ENCODE measurements around the gene C12orf42.
A peak's percentile ranks its signal among the peaks of the same experiment; 100 is the strongest.

C12orf42 gene

DNA sequence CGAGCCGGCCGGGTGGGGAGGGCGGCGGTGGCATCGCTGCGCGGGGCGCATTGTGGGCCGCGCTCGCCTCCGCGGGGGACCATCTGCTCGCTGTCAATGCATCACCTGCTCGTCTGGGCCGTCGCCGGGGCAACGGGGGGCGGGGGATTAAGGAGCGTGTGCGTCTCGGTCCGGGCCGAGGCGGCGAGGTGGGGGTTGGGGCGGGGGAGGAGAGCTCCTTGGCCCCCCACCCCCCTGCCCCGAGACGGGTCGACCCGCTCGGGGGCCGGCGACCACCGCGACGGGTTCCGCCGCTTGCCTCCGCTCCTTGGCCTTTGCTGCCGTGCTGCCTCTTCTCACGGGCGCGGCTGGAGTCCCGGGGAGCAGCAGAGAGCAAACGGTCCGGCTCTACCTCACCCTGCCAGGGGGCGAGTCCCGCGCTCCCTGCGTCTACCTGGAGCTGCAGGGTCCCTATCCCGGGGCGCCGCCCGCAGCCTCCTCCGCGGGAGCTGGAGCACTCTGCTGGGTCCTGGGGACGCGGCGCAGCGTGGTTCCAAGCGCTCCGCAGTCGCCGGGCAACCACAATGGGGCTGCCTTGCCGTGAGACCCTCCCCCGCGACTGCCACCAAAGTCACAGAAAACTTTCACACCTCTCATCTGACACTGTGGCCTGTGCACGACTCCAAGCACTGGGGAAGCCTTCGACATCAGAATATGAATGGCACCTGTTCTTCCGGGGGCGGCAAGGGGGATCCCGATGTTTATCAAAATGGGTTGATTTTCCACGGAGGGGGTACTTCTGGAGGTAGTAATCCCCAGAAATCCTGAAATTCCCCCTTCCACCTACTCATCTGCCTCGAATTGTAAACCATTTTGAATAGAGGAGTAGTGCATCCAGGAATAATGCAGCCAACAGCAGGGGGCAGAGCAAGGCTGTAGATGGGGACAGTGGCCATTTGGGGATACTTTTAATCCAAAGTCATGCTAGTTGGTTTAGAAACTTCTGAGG is at the start of gene C12orf42:
Gene C12orf42, minus strand, starts transcription at position 500 of the 988 bp plus-strand sequence. CDS start 17,542 bp downstream, outside the sequence.
- peak; percentile 52 for DNase-seq

DNA sequence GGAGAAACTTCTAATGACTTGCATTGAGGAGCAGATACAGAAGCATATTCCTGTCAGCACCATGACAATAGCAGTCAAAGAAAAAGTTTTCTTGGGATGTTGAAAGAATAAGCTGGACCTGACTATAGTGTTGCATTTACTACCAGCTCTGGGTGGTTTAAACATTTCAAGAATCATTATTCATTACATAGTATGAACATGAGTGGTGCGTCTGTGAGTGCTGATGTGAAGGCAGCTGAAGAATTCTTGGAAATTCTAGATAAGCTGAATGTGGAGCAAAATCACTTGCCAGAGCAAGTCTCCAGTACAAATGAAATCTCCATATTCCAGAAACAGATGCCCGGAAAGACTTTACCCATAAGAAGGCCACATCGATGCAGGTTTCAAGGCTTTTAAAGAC is 46.3 kb upstream of the C12orf42 start:
- DNase-seq, result no peak

DNA sequence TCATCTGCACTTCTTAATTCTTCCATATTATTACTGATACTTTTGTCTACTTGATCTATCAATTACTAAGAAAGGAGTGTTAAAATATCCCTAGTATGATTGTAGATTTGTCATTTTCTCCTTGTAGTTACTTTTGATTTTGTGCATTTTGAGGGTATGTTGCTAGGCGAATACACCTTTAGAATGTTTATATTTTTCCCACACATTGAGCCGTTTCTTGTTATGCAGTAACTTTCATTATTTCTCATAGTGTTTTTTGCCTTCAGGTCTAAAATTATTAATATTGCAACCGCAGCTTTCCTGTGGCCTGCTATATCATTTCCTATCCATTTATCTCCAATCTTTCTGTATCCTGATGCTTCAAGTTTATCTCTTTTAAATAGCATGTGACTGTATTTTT is 44.6 kb upstream of the C12orf42 start:
- peak; percentile 60 for DNase-seq

DNA sequence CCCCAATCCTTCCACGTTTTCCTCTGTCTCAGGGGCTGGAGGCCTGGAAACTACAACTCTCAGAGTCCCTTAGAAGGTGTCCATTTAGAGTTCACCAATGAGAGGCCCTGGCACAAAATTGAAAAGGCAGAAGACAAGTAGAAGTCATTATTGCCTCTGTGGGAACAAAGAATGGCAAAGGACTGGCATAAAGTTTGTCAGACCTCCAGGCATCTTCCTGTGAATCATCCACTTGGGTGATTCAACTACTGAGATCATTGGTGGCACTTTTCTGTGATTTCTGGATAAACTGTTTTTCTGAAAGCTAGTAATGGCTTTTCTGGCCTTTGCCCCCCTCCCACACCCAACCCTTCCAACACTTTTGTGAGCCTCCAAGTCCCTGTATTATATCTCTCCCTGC is 42.6 kb upstream of the C12orf42 start:
- peak; percentile 25 for DNase-seq

DNA sequence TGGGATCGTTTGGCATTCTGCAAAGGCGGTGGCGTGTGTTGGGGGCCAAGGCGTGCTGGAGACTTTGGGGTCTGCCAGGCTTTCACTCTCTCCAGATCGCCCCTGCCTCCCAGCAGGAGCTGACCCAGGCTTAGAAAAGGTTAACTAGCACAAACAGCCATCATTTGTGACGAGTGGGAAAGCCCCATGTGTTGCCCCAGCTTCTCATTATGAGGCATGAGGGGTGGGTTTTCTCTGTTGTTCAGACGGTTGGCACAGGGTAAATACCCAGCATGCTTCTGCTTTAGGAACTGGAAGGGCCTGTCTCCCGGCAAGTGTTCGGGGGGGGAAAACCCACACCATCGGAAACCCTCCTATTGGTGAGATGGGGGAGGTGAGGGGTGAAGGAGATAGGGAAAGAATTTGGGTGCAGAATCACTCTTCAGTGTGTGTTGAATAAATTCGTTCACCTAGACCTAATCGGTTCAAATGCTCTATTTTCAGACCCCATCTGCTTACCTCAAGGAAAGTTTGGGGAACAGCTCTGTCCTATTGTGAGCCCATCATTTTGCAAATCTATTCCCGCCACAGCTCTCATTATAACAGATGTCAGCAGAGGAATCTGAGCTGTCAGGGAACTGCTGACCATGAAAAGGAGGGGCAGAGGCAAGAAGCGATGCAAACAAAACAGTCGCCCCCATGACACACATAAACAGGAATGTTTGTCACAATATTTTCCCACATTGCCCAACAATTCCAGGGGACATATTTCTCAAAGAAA is 34.7 kb upstream of the C12orf42 start:
- DNase-seq, result peak; percentile 31

DNA sequence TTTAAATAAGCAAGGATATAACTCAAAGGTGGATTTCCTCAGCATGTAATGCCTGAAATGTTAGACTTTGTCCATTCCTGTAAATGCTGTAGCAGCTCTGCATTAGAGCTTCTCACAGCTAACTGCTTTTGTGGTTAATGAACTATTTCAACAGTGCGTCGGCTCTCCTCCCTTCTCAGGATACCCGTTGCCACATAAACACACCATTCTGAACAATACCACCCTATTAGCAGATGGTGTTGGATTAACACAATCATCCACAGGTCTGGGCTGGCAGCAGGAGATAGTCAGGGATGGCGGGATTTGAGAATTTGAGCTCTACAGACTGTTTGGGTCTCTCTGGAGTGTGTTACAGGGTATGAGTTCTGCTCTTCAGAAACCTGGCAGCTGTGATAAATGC is 33.5 kb upstream of the C12orf42 start:
- no peak for DNase-seq

DNA sequence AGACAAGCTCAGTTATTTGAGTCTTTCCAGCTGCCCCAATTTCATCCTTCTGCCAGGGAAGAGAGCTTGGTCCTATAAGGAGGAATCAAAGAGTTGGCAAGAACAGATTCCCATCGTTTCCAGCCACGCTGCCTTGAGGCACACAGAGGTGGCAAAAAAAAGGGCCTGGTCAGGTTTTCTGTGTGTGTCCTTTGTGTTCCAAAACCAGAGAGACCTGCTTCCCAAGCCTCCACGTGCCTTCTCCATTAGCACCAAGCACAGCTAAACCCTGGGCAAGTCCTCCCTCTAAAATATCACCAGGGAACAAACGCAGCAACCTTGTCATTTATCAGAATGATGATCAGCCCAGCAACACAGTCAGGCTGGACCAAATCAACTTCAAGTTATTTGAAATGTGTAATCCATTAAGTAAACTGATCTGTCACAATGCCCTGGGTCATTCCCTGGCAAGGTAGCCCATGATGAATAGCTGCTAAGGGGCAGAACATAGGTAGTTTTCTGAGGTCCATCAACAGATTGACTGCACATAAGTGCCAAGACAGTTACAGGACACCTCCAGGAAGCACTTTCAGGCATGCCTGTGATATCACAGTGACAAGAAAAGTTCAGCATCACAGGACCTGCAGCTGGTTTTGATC is 28.6 kb upstream of the C12orf42 start:
- no peak for DNase-seq

DNA sequence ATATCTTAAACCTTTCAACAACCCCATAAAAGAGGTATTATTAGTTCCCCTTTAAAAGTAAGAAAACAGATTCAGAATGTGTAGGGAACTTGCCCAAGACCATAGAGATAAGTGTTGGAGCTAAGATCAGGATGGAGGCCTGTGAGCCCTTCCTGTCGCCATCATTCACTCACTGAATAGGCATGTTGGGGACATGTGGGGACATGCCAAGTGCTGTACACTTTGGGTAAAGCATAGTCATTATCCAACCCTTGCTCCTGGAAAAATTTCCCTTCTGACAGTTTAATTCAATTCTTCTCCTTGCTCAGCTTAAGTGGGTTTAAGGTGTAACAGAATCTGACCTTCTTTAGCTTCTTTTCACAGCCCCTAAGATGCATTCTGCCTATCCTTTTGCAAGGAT is 28.0 kb upstream of the C12orf42 start:
- DNase-seq, result no peak

DNA sequence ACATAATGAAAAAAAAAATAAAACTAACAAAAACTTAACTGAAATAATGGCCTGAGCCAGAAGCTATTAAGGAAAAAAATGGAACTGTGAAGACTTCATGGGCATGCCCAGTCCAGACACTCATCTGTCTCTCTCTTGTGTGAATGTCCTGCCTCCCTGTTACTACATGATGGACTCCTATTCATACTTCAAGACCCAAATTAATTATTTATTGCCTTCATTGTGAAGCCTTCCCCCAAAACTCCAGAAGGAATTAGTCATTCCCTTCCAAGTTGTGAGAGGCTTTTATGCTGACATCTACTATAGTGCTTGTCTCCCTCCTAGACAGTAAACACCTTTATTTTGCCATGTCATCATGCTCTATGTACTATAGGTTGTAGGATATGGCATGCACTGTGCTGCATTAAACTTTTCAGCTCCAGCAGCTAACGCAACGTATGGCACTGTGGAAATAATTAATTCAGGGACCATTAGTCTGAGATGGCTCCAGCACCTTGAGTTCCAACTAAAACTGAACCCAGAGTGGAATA is 25.0 kb upstream of the C12orf42 start:
- DNase-seq, result no peak

DNA sequence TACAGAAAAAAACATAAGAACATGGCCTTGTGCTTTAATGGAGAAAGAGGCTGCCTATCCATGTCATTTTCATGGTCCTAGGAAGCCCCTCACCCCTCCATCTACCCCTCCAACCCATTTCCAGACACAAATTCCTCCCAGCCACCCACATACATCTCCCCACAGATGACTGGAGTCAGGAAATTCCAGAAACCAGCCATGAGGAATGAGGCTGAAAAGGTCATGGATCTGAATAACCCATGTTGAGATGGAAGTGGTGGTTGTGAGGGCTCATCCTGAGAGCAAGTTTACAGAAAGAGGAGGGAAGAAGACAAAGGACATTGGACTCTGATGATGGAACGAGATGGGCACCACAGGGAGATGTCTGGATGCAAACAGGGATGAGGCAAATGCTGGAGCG is 23.9 kb upstream of the C12orf42 start:
- no peak for DNase-seq

DNA sequence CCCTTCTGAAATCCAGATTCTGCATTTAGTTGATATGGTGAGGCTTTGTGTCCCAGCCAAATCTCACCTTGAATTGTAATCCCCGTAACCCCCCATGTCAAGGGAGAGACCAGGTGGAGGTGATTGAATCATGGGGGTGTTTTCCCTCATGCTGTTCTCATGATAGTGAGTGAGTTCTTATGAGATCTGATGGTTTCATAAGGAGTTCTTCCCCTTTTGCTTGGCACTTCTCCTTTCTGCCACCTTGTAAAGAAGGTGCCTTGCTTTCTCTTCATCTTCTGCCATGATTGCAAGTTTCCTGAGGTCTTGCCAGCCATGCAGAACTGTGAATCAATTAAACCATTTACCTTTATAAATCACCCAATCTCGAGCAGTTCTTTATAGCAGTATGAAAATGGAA is 23.1 kb upstream of the C12orf42 start:
- no peak for DNase-seq

DNA sequence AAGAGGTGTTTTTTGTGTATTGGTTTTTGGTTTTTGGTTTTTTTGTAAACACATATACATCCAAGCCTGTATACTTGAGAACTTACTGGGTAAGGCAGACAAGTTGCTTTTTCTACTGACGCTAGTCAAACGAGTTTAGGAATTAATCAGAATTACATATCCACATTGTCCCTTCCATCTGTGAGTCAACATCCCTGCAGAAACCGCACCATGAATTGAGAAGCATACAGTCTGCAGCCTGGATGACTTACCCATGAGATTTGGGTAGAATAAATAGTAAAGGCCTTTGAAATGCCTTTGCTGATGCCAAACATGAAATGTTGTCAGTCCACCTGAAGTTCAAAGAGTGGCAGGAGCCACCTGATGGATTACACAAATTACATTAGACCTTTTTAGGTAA is 21.4 kb upstream of the C12orf42 start:
- no peak for DNase-seq

DNA sequence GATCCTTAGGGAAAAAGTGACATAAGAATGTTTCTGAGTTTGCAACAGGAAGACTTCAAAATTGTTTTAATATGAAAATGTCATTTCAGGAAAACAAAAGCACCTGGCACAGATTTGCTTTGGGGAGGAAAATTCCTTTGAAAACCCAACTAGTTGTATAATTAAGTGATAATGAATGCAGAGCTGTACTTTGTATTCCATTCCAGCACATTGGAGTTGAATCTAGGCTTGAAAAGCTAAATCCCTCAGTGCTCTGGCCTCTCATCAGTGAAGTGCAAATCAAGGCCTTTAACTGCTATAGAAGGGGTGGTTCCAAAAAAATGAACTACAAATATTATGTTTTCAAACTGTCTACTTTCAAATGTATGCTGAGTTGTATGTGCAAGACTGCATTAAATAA is 19.6 kb upstream of the C12orf42 start:
- DNase-seq, result no peak

DNA sequence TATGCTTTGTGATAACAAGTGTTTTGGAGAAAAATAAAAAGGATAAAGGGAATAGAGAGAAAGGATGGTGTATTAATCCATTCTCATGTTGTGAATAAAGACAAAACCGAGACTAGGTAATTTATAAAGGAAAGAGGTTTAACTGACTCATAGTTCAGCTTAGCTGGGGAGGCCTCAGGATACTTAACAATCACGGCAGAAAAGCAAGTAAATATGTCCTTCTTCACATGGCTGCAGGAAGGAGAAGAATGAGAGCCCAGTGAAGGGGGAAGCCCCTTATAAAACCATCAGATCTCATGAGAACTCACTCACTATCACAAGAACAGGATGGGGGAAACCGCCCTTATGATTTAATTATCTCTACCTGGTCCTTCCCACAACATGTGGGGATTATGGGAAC is 18.1 kb upstream of the C12orf42 start:
- DNase-seq, result no peak

DNA sequence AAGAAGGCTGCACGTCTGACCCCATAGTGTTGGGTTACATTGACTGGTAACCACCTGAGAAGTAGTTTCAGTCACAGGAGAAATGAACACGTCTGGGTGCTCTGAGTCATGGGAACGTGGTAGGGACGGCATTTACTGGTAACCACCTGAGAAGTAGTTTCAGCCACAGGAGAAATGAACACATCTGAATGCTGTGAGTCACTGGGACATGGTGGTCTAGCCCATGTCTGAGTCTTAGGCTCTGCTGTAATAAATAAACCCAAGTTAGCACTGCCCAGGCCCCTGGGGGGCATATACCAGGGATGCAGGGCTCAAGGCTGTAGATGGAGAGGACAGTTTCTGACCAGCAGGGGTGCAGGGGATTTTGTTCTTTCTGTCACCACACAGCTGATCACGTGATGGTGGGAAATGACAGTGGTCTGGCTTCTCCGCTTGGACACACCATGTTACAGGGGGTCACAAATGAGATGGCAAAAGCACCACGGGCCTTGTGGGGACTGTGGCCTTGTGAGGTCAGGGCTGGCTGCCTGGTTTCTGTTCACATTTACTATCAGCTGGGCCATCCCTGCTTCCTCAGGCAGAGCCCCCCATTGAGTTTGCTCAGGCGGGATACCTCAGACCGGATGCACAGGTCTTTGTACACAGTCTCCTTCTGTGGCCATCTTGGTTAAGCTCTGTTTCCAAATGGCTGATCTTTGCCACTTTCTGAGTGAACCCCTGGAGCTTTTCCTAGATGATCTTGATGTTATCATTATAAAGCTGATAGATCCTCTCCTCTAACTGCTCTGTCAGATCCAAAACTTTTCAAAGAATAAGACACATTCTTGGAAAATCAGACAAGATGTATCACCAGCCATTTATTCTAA is 9.8 kb upstream of the C12orf42 start:
- peak; percentile 90 for DNase-seq

DNA sequence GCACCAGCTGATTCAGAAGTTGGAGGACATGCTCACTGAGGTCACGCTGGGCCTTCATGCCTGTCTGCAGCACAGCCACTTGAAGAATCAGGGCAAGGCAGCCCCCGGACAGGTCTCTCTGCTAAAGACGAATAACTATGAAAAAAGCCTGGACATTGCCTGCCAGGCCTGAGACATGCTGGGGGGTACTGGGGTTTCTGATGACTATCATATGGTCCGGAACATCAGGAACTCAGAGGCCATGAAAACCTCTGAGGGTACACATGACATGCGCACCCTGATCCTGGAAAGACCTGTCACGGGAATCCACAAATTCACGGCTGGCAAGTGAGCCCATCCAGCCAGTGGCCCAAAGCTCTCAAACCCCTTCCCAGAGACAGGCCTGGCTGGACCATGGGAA is 8.8 kb upstream of the C12orf42 start:
- no peak for DNase-seq

DNA sequence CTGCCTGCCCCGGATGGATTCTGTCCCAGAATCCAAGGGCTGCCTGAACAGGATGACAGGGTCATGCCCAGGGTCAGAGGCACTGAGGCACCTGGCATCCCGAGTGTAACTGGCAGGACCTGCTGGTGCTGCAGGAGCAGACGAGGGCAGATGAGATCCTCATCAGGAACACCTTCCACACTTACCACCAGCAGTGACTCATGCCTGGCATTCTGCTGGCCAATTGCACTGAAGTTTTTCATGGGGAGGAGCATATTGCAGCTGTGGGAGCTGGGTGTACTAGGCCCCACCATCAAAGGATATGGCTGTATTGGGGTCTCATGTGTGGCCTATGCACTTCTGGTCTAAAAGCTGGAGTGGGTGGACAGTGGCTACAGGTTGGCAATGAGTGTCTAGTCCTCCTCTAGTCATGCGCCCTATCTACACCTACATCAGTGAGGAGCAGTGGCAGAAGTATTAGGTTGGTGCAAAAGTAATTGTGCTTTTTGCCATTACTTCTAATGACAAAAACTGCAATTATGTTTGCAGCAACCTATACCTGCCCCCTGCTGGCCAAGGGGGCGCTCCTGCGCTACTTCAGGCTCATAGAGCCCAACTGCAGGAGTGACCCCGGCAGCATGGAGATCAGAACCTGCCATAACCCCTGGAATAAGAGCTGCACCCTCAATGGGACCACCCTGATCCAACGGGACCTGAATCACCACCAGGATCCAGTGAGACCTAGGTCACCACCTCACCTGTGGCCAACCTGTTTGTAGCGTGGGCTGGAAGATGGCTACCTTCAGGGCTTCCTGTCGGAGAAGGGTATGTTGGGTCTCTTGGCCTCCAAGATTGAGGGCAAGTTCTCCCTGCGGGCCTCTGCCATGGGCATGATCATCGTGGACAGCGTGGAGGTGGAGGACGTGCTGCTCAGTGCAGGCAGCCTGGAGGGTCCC is 8.0 kb upstream of the C12orf42 start:
- peak; percentile 34 for DNase-seq

DNA sequence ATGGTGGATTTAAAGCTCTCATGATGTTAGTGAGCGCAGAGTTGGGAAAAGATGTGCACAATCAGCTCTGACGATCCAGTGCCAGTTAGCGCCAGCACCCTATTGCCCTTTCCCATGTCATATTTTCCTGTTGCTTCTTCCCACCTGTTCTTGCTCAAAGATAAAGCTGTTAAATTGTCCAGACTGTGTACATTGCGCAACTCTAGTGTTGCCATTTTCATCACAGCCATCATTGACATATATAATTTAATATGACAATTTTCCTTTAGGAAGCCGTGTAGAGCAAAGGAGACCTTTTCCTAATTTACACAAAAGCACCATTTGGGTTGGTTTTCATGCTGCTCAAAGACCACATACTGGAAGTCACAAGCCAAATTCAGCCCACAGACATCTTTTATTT is 5.7 kb upstream of the C12orf42 start:
- no peak for DNase-seq

DNA sequence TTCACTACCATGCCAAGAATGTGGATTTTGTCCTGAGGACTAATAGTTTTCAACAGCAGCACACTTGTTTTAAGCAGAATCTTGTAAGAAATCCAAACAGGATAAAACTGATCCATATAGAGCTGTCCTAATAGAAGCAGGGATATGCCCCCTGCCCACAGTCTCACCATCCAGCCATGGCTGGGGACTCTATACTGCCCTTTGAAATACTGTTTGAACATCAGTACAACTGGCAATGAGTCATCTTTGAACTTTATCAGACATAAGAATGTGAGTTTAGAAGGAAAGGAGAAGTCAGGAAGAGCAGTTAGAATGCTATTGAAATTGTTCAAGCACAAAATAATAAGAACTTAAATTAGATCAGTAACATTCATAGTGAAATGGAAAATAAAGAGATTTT is 3.8 kb upstream of the C12orf42 start:
- DNase-seq, result no peak

DNA sequence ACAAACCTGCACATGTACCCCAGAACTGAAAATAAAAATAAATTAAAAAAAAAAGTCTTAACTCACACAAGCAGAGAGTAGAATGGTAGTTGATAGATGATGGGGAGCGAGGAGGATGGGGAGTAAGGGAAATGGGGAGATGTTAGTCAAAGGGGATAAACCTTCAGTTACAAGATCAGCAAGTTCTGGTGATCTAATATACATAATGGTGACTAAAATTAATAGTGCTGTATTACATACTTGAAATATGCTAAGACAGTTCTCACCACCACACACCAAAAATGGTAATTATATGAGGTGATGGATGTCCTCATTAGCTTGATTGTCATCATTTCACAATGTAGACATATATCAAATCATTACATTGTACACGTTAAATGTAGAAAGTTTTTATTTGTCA is 3.2 kb upstream of the C12orf42 start:
- DNase-seq, result peak; percentile 52

All from activated CD4-positive, alpha-beta T cell treated with anti-CD3 and anti-CD28 coated beads, Interleukin-2, amount 50 U/mL, for 16 hours (primary cell).